HG03342 (cell line): ENCODE data around the gene AHDC1.

Source experiments
- ATAC-seq: cut with Tn5 transposase; IDR thresholded peaks from one replicate; pipeline ENCODE4 v1.9.1; 2021; ENCODE audit warnings: mild to moderate bottlenecking, moderate library complexity; ENCODE audit not compliant: unreplicated experiment

AHDC1 gene

DNA sequence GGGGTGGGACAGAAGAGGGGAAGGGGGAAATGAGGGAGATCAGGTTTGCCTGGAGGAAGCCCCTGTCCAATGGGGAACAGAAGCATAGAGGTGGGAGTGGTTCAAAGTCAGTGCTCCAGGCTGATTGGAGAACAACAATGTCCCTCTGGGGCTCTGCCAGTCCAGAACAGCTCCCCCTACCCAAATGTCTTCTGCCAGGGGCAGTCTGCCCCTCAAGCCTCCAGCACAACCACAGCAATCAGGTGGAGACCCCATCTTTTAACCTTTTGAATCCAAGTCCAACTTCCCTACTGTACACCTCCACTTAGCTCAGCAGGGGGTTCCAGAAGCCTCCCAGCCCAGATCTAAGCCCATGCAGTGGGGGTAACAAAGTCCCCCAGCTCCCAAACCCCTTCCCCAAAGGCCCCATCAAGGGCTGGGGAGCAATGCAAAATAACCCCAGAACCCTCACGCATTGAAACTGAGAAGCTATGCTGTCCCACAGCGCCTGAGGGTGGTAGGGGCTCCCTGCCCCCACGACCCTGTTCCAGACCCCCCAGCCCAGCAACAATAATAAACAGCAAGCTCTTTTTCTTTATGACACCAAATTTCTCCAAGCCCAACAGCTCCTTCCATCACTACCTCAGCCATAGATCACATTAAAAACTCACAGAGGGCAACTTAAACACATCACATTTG, 3.3 kb downstream of the AHDC1 start:
- ATAC-seq, result no peak

DNA sequence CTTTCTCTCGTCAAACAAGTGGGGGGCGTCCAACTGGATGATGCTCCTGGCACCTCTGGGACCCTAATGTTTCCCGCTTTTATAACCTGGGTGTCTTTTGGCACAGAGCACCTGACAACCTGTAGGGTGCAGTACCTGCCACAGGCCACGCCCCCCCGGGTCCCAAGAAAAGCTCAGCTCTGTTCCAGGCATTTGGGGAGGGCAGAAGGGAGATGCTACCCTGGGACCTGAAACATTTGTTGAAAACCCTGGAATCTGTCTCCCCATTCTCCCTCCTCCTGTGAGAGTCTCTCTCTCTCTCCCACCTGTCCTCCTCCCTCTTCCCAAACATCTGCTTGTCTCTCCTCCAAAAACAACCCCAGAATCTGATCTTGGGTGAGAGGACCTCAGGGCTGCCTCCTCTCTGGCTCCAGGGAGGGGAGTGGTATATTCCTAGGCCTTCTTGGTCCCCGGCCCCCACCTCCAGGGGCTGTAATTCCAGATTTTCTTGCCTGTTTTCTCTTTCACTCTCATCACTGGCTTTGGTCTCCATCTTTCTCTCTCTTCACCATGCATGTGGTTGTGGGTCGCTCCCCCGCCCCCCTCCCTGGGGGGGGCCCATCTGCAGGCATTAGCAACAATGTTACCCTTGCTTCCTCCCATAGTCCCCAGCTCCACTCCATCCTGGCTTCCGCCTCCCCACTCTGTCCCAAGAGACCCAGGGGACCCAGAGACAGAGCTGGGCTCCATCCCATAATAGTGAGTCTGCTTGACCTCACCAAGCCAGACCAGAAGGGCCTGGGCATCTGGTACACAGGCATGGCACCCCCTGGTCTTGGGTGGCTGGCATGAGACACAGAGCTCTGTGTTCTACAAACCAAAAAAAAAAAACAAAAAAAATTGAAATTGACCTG, 4.1 kb downstream of the AHDC1 start:
- no peak for ATAC-seq

DNA sequence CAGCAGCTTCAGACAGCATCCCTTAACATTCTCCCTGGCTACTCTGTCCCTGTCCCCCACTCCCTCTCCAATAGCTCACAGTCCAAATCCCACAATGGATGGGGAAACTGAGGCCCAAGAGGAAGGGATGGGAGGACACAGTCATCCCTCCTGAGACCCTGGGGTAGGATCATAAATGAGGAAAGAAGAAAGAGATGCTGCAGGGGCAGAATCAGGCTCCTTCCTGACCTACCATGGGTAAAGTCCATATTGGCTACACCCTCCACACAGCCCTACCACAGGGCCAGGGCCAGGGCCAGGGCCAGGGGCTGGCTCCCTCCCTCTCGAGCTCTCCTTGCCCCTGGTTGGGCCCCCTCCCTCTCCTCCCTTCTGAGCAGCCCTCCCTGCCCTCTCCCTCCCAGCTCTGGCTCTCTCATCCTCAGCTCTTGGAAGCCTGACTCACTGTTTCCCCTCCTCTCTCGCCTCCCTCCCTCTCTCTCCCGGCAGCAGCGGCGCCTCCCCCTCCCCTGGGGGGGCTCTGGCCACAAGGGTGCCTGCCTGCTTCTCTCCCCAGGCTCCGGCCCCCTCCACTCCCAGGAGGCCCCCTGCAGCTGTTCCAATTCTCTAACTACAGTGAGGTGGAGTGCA, 4.9 kb downstream of the AHDC1 start:
- no peak for ATAC-seq

DNA sequence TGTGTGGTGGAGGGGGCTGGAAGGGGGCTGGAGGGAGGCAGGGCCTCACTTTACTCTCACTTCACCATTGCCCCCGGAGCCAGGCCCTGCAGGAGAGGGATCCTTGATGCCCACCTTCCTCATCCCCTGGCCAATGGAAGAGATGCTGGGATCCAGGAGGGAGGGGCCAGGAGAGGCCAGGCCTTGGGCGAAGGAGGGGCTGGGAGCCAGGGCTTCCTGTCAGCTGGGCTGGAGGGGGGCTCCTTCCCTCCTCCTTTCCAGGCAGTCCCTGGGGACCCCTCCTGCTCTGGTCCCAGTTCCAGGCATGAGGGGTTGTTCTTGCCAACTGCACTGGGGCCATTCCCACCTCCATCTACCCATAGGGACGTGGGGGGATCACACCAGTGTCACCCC, 5.7 kb downstream of the AHDC1 start:
- ATAC-seq, result no peak

DNA sequence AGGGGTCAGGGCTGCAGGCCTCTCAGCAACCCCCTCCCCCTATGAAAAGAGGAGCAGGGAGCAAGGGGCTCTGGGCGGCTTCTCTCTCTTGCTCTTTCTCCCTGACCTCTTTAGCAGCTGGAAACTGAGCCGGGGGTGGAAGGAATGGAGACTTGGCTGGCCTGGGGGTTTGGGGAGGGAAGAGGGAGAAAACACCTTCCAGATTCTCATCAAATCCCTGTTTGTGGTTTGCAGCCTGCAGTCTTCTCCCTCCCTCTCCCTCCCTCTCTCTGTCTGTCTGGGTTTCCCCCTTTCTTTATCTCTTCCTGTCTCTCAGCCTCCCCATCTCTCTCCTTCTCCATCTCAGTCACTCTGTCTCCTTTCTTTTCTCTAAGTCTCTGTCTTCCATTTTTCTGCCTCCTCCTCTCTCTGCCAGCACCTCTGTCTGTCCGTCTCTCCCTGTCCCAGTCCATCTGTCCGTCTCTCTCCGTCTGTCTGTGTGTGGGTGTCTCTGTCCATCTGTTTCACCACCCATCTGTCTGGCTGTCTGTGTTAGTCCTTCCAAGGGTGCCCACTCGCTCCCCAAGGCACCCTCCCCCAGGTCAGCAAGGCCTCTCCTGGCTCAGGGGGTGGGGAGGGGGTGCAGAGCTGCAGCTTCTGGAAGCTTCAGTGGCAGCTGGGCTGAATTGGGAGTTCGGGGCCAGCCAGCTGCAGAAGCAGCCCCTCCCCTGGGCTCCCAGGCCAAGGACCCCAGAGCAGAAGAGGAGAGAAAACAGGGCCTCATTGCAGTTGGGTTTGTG, 6.2 kb downstream of the AHDC1 start:
- no peak for ATAC-seq

DNA sequence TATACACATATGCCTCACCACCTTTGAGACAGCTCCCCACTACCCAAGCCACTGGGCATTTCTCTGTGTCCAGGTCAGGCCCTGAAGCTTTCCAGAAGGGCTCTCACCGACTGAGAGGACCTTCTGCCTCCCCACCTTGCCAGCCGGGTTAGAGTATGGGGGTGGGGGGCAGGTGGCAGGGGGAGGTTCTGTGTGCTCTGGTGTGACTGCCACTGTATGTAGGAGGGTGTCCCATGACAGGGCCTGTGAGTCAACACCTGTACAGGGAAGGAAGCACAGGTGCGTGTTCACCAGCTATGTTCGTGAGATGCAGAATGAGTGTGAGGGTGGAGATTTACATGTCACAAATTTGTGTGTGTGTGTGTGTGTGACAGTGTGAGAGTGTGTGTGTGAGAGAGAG, 7.0 kb downstream of the AHDC1 start:
- ATAC-seq, result no peak

DNA sequence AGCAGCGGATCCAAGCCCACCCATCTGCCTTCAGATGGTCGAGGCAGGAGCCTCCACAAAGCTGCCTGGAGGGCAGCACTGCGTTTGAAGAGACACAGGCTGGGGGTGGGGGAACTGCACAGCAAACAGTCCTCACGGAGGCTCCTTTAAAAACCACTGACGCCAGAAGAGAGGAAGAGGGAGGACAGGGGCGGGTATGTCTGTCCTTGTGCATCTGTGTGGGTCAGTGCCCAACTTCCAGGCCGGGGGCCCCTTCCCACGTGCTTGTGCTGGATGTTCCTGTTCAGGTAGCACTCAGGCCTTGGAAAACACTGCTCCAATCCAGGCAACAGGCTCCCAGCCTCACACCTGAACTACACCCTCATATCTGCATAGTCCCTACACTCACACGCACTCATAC, 7.7 kb downstream of the AHDC1 start:
- no peak for ATAC-seq

DNA sequence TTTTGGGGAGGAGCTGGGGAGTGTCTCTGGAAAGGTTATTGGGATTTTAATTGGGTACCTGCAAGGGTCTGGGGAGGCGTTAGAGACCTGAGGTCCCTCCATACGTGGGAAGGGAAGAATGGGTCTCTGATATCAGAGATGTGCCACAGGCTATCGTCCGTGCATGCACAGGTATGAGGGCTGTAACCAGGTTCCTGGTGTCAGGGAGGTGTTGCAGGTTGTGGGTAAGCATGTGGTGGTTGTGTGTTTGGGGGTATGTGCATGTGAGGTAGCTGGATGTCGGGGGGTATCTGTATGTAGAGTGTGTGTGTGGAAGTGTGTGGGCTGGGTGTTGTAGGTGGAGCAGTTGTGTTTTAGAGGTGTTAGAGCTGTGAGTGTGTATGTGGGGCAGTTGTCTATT, 8.3 kb downstream of the AHDC1 start:
- ATAC-seq, result no peak

DNA sequence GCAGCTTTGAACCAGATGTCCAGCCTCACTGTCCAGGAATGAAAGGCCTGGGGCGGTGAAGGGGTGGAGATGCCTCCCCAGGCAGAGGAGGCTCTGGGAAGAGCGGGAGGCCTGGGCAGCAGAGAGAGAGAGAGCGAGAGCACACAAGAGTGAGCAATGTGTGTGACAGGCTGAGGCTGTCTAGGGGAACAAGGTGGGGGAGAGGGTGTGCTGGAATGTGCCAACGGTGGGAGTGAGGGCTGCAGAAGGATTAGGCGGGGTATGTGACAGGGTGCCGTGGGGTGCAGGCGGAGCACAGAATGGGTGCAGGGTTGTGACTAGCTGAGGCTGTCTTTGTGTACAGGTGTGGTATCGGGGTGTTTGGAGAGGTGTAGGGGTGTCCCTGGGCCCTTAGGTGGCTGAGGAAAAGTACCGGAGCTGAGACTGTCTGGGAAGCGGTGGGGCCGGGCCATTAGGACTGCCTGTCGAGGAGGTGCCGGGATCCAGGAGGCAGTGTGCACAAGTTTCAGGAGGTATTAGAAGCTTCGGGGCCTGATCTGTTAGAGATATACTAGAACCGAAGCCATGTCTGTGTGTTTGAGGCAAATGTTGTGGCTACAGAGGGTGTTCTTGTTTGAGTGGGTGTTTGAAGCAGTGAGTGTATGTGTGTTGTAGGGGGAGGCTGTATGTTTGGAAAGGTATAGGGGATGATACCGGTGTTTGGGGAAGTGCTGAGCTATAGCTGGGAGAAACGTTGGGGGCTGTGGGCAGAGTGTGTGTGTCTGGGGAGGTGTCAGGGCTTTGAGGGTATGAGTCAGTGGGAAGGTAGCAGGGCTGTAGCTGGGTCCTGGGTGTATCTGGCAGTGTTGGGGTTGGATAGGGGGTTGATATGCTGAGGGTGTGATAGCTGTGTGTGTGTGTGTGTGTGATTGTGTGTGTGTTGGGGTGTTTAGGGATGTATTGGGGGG, 9.1 kb downstream of the AHDC1 start:
- no peak for ATAC-seq

DNA sequence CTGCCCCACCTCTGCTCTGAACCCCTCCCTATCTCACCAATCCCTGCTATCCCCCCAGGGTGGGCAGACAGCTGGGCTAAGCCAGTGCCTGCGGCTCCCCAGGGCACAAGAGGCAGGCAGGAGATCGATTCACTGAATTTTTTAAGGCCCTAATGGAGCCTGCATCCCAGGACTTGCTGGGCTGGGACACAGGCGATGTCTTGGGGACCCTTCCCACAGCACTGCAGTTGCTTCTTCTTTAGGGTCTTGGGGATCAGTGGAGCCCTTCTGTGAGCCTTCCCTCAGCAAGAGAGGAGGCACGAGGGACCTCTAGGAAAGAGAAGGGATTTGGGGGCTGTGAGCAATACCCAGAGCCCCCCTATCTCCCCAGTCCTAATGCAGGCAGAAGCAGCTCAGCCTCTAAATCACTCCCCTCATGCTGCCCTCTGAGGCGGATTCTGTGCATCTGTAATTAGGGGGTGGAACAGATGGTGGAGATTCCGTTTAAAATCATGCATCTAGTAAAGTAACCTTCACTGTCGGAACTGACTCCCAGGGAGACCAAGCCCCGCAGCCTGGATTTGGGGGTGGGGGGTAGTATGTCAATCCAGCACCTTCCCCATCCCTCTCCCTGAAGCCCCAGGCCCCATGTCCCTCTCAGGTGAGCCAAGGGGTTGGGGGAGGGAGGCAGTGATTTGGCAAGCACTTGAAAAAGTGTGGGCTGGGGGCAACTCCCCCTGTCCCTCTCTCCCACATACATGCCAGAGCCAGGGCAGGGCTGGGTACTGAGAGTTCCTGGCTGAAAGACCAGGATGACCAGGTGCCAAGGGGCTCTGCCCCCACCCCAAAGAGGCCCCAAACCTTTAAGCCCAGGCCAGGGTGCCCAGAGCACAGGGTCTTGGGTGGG, 10.0 kb downstream of the AHDC1 start:
- ATAC-seq, result no peak

DNA sequence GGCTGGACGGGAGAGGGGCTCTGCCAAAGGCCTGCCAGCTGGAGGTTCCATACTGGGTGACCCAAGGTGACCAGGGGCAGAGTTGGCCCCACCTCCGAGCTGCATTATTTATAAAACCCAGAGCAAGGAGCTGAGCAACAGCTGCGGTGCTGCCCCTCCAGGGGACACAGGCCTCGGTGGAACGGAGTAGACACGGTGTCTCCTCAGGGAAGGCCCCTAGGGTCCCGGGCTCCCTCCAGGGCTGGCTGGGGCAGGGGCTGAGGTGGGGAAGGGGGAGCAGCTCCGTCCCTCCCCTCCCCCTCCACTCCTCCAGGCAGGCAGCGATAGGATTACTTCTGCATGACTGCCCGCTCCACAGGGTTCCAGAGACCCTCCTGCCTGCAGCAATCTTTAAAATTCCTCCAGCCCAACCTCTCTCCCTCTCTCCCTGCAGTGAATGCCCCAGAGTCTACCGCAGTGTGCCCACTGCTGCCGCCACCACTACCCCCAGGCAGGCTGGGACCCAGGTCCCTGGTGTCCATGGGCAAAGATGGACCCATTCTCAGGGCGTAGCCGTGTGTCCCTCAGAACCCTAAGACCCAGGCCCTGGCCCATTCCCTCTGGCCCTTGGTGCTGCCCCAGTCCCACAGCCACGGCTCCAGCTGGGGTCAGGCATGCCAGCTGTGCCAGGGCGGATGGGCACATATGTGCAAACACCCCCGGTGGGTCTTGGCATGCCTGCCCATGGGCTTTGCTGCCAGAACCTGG, 10.8 kb downstream of the AHDC1 start:
- no peak for ATAC-seq

DNA sequence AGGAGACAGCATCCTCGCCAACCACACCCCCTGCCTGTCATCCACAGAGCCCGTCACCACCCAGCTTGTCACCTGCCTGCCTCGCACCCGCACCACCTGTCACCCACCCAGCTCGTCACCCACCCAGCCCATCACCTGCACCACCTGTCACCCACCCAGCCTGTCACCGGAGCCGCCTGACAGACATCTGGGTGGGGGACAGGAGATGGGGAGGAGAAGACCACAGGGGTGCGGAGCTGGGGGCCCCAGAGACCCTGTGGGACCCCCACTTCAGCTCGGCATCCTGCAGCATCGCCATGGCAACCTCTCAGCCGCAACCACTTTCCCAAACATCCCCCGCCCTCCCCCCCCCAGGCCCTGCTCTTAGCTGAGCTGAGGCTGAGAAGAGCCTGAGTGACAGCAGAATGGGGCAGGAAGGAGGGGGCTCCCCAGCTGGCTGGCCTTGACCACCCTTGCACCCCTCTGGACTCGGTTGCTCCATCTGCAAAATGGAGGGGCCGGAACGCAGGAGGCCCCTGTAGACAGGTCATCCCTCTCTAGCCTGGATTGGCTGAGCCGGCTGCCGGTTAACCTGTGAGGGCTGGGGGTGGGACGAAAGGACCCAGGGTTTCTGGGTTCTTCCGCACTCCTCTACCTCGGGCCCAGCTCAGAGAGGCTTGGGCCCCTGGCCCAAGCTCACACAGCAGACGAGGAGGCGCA, 11.6 kb downstream of the AHDC1 start:
- no peak for ATAC-seq

DNA sequence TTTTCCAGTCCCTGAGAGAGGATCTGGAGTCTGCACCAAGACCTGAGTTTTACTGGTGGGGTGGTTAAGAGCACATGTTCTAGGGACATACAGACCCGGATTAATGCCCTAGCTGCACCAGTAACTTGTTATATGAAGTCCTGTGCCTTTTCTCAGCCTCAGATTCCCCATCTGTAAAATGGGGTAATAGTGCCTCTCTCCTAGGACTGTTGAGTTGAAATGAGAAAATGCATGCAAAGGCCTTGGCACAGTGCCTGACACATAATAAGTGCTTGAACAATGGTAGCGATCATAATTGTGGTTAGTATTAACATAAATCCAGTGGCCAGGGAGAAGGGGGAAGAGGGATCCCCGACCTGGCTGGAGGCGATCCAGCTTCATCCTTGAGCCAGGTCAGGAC, 12.3 kb downstream of the AHDC1 start:
- ATAC-seq, result no peak

DNA sequence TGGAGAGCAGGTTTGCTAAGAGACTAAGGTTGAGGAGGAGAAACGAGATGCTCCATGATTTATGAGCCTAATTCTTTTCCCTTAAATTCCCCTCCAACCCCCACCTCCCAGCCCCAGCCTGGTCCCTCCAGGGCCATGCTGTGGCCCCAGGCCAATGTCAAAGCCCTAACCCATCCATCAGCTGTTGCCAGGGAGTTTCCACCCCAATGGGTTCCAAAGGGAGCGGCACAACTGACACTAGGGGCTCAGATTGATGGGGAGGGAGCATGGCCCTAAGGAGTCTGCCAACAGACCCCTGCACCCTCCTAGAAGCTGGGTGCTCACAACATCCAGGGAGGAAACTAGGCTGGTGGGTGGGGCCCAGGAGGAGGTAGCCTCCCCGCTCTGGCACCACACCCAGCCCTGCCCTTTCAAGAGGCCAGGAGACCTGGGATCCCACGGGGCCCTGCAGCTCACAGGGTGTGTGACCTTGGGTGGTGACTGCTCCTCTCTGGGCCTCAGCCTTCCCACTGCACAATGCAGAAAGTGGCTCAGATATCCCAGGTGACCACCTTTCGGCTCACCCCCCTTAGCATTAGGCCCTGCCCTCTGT, 12.9 kb downstream of the AHDC1 start:
- ATAC-seq, result no peak

DNA sequence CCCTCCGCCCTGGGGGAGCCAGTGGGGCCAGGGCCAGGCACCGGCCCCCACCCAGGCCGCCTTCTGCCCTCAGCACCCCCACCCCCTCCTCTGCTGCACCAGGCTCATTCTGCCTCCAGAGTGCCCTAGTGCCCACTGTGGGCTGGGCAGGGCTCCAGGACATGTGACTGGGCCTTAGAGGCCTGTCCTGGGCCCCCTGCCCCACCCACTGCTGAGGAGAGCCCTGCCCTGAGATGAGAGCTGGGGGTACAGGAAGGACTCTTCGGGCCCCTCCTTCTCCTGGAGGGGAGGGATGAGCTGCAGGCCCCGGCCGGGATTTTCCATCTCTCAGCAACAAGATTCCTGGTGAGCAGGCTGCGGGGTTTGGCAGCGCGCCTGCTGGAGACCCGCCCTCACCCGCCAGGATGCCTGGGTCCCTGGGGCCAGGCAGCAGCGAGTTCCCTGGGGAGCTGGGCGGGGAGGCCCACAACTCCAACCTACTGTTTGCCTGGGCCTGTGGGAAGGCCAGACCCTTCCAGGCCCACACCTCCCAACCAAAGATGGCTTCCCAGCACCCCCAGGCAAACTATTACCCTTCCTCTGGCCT, 14.0 kb downstream of the AHDC1 start:
- no peak for ATAC-seq

DNA sequence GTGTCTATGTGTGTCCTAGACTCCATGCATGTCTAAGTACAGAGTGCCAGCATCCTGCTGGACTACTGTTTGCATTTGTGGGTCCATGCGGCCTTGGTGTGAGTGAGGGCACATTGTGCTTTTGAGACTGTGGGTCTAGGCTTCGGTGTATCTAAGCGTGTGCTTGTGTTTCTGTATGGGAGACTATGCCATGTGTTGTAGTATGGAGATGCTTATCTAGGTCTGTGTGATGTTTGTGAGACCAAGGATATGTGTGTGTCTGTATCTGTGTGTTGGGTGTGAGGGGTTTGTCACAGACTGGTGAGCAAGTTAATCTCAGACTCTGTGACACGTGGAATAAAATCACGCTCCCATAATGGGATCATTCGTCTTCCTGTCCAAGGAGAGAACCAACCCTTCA, 14.5 kb downstream of the AHDC1 start:
- no peak for ATAC-seq
